ENCODE results near the gene LIAS.
"Not testable (repeated sequence)": the region's sequence is repeated elsewhere in the genome, so short reads cannot be mapped to it uniquely, and the experiment has no call there.

The LIAS gene

DNA sequence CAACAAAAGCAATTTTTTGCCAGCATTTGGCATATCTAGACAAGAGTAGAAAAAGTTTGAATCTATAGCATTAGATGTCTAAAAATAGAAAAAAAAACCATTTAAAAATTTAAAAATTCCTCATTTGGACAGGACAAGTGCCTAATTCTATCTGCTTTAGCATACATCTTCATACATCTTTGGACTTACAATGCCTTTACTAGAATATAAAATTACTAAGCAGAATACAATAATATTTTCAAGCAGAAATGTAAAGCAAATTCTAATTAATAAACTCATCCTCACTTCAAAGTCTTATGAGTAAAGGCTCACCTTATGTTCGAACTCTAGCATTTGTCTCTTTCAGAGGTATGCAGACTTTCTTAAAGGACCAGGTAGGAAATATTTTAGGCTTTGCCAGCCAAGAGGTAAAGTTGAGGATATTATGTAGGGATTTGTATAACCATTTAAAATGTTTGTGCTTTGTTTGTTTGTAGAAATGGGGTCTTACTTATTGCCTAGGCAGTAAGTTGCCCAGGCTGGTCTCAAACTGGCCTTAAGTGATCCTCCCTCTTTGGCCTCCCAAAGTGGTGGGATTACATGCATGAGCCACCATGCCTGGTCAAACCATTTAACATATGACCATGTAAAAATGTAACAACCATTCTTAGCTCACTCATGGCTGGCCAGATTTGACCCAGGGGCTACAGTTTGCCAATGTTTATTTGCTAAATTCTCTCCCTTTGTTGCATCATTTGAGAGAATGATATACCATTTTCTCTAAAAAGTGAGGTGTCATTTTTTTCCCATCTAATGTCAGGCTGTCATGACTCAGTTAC lies 39.3 kb downstream of the LIAS start:
- DNase-seq (ENCODE audit: low spot score) = no peak

DNA sequence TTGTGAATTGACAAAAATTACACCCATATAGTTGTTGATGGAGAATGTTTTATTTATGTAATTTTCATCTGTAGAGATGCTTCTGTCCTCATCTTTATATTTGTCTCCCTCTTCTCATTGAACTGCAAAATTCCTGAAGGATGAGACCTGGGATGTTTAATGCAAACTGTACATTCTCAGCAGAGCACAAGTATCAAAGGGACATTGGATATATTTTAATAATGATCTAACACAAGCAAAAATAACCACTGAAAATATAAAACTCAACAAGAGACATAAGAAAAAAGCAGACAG lies 39.8 kb downstream of the LIAS start:
- no peak for DNase-seq (ENCODE audit: low spot score)

DNA sequence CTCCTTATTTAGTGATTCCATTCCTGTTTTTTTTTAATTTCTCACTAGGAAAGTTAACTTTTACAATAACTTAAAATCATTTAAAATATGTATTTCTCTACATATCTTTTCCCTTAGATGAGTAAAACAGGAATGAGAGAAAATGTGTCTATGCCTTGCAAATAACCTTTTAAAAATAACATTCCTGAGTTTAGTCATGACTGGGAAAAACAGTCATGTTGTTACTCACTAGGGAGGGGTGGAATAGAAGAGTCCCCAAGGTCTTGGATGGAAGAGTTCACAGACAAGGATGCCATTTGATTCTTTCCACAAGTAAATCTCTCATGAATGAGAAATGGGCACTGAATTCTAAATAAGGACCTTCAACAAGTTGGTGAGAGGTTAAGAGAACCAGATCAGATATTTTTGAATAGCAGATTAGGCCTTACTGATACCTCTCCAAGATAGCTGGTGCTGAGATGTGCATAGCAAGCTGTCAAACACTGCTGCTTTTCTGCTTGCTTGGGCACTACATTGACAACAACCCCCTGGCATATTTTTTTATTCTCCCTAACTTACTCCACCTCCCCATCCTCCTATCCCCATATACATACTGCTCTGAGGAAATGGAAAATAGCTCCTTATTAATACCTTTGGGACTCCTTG lies 43.3 kb downstream of the LIAS start:
- no peak for DNase-seq (ENCODE audit: low spot score)

DNA sequence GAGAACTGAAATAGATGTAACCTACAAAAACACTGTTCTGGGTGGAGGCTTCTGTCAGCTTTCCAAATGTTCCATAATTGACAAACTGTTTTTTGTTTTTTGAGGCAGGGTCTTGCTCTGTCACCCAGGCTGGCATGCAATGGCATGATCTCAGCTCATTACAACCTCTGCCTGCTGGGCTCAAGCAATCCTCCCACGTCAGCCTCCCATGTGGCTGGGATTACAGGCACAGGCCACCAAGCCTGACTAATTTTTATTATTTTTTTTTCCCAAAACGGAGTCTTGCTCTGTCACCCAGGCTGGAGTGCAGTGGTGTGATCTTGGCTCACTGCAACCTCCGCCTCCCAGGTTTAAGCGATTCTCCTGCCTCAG lies 43.8 kb downstream of the LIAS start:
- not testable (repeated sequence) for DNase-seq (ENCODE audit: low spot score)

DNA sequence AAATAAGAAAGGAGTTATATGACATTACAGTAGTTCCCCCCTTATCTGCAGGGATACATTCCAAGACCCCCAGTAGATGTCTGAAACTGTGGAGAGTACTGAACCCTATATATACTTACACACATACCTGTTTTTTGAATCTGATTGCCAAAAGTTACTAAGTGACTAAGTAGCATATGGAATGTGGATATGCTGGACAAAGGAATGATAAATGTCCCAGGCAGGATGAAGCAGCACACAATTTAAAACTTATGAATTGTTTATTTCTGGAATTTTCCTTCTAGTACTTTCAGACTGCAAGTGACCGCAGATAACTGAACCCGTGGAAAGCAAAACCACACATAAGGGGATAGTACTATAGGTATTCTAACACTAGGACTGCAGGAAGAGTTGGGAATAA lies 45.7 kb downstream of the LIAS start:
- no peak for DNase-seq (ENCODE audit: low spot score)

DNA sequence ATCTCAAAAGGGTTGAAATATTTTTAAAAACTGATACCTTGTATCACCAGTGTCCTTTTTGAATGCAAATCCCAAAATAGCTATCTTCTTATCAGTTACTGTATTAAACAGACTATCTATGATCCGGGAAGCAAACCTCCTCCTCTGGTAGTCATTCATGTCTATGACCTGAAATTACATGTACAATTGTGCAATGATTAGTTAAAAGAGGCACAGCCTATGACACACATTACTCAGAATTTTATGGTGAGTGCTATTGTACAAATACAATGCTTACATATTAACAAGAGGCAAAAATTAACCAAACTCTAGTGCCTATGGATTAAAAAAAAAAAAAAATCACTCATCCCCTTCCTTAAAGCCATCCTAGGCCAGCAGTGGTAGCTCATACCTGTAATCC lies 46.7 kb downstream of the LIAS start:
- DNase-seq (ENCODE audit: low spot score) = no peak

DNA sequence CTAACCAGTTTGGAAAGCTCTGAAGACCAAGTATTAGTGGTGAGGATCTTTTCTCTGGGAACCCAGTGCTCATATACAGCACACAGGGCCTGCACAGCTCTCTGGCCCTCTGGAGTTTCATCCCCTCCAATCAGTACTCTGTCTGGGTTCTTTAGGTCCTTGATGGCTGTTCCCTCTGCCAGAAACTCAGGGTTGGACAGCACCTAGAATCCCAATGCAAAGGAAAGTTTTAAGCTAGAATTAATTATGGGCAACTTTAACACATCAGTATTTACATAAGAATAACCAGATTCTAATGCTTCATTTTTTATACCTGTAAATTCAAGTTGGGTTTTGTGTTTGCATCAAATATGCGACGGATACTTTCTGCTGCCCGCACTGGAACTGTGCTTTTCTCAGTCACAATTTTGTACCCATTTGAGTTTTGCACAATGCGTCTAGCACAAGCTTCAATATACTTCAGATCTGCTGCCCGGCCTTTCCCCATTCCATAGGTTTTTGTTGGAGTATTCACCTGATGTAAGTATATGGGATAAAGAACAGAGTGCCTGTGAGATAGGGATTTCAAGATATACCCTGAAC lies 51.6 kb downstream of the LIAS start:
- DNase-seq (ENCODE audit: low spot score) = no peak

DNA sequence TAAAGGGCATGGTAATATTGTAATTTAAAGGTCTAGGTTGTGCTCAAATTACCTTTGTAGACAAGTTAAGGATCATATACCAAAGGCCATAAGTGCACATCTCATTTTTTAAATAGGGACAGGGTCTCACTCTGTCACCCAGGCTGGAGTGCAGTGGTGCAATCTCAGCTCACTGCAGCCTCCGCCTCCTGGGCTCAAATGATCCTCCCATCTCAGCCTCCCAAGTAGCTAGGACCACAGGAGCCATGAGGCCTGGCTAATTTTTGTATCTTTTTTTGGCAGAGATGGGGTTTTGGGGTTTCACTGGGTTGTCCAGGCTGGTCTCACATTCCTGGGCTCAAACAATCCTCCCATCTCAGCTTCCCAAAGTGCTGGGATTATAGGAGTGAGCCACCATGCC lies 55.4 kb downstream of the LIAS start:
- DNase-seq (ENCODE audit: low spot score) = not testable (repeated sequence)

DNA sequence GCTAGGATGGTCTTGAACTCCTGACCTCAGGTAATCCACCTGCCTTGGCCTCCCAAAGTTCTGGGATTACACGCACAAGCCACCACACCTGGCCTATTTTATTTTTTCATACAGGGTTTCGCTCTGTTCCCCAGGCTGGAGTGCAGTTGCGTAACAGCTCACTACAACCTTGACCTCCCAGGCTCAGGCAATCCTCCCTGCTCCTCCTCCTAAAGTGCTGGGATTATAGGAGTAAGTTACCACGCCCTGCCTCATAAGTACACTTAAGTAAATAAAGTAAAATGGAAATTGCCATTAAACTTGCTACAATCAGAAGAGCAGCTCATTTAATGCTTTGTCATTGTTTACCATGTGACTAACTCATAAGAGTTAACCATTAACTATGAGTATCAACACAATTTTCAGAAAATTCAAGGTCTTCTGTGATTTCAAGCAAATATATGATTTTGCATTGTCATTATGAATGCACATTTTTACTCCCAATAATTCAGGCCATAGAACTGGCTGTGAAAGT lies 56.1 kb downstream of the LIAS start:
- no peak for DNase-seq (ENCODE audit: low spot score)

DNA sequence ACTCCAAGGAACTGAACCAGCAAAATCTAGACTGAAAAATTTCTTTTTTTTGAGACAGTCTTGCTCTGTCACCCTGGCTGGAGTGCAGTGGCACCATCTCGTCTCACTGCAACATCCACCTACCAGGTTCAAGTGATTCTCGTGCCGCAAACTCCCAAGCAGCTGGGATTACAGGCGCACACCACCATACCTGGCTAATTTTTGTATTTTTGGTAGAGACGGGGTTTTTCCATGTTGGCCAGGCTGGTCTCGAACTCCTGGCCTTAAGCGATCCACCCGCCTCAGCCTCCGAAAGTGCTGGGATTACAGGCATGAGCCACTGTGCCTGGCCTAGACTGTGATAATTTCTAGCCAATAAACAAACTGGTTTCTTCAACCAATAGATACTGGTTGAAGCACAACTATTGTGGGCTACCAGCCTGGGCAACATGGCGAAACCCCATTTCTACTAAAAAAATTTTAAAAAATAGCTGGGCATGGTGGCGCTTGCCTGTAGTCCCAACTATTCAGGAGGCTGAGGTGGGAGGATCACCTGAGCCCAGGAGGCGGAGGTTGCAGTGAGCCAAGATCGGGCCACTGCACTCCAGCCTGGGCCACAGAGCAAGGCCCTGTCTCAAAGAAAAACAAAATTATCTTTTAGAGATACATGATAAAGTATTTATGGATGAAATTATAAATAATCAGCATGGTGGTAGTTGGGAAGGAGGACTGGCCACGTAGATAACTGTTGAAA lies 57.0 kb downstream of the LIAS start:
- not testable (repeated sequence) for DNase-seq (ENCODE audit: low spot score)

DNA sequence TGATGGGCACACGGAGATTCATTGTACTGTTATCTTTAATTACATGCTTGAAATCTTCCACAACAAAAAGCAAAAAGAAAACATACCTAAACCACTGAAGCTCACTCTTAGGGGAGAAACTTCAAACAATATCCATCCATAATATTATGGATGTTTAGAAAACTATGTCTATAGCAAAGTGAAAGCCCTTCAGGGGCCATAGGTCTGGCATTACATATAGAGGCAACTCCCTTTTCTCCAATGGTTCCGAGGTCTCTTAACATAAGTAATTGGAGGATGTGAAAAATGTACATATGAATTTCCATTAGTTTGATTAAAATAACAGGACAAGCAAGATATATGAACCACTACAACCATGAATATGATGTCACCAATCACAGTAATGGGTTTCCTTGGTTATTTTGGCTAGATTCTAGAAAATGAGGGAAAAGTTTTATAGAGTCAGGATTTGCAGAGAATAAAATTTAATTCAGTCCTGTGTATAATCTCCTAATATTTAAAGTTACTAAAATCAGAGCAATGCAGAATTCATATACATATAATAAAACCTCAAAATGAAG lies 57.6 kb downstream of the LIAS start:
- no peak for DNase-seq (ENCODE audit: low spot score)

DNA sequence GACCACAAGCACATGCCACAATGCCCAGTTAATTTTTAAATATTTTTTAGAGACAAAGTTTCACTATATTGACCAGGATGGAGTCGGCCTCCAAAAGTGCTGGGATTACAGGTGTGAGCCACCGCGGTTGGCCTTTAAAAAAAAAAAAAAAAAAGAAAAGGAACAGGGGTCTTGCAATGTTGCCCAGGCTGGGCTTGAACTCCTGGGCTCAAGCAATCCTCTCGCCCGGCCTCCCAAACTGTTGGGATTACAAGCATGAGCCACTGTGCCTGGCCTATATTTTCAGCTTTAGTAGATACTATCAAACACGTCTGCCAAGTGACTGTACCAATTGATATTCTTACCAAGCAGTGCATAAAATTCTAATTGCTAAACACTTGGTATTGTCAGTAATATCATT lies 59.6 kb downstream of the LIAS start:
- DNase-seq (ENCODE audit: low spot score) = no peak

DNA sequence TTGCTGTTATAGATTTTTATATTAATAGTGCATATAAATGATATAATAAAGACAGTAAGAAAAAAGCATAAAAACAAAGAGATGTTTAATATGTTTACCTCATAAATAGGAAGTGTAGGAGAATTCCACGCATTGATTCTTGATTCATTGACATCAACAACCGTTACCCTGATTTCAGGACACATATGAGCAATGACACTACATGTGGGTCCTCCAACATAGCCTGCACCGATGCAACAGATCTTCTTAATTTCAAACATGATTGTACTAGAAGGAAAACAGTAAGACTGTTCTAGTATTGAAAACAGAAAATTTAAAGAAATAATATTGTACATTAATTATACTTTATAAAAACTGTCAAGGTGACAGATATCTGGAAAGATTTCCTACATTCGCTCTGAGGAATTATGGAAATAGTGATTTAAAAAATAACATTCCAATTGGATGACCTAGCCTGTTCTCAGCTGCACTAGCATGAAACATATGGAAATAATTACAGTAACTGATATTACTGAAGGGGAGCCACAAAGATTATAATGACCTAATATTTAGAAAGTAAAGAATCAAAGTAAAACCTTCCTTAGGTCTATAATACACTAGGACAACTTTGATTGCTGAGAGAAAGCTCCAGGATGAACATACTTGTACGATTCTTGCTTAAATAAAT lies 62.5 kb downstream of the LIAS start:
- no peak for DNase-seq (ENCODE audit: low spot score)

DNA sequence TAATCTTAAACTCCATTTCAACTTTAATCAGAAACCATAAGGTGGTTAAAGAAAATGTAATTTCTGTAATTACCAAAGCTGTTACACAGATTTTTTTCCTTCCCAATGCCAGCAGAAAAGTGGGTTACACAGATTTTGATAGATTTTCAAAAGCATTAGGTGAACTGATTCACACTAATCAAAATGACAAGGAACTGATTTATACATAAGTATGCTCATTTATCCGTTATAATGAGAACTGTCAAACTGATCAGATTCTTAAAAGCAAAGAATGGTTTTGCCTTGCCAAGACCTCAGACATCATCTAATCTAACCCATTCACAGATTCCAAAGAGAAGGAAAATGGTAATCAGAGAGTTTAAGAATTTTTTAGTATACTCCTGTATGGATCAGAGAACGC lies 63.2 kb downstream of the LIAS start:
- no peak for DNase-seq (ENCODE audit: low spot score)

DNA sequence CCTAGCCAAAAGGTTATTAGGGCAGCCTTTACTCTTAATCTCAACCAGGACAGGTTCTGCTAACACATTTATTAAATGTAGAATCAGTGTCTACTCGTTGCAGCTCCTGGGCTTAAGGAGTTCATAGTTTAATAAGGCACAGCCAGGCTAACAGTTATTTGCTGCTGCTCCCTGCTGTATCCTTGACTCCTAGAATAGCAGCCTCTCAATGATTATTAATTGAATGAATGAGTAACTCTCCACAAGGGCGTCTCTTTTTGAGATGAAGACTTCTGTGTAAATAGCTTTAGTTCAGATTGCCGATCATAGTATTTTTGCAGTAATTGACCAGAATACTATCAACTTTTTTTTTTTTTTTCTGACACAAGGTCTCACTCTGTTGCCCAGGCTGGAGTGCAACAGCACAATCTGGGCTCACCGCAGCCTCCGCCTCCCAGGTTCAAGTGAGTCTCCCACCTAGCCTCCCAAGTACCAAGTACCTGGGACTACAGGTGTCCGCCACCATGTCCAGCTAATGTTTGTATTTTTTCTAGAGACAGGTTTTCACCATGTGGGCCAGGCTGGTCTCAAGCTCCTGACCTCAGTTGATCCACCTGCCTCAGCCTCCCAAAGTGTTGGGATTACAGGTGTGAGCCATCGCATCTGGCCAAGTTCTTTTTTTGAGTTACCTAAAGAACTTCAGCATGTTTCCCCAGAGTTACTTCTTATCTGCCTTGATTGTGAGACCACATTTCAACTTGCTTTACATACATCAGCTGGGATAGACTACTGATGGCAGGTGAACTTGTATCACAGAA lies 65.5 kb downstream of the LIAS start:
- DNase-seq (ENCODE audit: low spot score) = no peak

DNA sequence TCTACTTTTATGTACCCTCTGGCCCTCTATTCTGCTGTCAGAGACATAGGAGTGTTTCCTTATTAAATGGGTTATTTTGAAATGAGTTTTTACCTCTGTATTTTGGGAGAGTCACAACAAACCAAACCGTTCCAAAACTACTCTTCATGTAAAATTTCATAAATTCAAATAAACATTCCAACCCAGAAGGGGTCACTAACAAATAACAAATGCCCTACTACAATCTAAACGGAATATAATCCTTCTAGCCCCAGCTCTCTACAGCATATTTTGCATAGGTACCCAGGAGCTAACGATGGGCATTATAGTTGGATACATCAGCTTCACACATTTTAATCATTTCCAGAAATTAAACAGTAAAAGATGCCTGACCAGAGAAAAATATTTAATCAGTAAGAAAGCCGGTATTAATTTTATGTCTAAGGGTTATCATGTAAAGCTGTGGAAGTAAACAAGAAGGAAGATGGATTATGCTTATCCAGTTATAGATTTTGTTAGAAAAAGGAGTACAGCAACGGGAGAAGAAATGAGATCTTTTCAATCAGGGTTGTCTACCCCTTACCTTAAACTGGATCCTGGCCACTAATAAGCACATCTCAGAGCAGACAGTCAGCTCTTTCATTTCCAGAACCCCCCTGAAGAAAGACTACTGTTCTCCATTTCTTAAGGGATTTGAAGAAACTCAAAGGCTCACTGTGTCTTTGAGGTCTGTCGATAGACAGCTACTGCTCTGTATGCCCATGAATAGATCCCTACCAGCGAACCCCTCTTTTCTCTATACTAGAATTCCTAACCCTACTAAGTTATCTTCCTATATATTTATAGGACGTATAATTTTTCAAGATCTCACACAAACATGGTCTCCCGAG lies 67.2 kb downstream of the LIAS start:
- DNase-seq (ENCODE audit: low spot score) = peak; percentile 15

DNA sequence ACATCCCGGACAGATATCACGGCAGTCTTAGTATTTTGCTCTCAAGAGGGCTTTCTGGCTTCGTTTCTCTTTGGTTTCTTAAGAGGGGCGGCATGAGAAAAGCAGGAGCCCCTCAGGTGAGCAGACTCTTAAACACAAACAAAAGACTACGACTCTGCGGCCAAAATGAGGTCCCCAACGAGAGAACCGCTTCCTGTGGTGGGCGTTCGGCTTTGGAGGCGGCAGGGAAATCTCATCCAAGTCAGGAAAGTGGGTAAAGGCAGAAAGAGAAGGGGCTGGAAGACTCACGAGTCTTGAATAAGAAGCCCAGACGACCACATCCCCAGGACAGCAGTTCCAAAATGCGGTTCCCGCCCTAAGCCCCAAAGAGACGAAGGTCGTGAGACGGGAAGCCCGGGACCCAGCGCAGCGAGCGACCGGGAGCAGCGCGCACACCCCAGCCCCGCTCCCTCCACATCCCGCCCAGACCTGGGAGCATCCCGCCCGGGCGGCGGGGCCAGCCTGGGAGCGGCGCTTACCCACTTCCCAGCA lies 68.0 kb downstream of the LIAS start:
- no peak for DNase-seq (ENCODE audit: low spot score)

DNA sequence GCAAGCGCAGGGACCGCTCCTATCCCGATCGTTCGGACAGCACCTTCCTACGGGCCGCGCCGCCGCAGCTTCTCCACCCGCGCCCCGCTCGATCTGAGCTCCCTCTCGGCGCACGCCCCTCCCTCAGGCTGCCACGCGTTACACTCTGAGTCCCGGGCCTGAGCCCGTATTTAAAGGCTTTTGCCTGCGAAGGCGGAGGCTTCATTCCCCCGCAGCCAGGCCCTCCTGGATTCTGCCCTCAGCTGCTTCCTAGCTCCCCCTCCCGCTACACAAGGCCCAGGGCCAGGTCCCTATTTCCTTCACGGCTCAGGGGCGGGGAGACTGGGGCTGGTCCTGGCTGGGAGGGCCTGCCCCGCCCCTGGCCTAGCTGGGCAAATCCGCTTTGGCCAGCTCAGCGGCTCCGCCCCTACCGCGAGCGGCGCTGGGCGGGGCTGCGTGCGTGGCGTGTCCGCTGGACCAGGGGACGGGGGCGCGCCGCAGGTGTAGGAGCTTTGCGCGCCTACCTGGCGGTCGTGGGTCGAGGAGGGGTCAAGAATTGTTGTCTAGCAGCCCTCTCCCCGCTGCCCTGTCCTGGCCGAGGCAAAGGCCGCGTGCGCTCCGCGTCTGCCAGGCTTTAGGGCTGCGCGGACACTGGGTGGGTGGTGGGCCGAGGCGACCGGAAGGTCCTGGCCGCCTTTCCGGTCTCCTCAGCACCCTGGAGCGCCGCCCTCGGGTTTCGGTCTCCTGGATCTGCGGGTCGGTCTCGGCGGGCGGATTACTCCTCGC lies 68.6 kb downstream of the LIAS start, which contains the start of gene UGDH:
Gene UGDH, minus strand, starts transcription at position 144 of the 765 bp plus-strand sequence. CDS start 5,927 bp downstream, outside the sequence.
- DNase-seq (ENCODE audit: low spot score) = peak; percentile 99

DNA sequence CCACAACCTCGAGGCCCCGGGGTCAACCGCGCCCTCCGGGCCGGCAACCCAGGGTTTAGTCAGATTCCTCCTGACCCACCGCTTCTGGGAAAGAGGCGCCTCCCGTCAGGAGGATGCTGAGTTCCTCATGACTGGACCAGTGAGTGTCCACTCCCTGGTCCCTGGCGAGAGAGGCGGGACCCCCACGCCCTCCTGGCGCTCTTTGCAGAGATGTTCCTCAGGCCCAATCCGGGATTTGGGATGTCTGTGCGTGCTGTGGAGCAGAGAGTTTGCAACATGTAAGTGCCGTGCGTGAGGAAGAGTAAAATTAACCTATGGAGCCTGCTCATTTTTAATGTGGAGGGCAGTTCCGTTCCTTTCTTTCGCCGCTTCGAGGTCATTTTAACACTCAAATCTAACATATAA lies 69.2 kb downstream of the LIAS start:
- no peak for DNase-seq (ENCODE audit: low spot score)
